Breast epithelium (tissue), 4 donors: ENCODE data around the gene AKR7A3. TPM values are rescaled to one million over a fixed set of nuclear protein-coding genes. Genes with fewer than 3 reads are reported as not detected.

Source experiments
- DNase-seq, 2 donors: peaks; one replicate each; pipeline ENCODE4 v3.0.0-alpha.2; 2019; ENCODE audit warnings: low spot score in 2 of 2
- H3K27ac ChIP-seq, 2 donors: fragments of 200-600 bp; sonication (generic) in 1 of 2; one replicate each; pipeline ENCODE4 v1.5.1; 2016 to 2019; ENCODE audit warnings: mild to moderate bottlenecking in 1 of 2
- H3K27me3 ChIP-seq, 2 donors: fragments of 200-600 bp; sonication (generic) in 1 of 2; one replicate each; pipeline versions ENCODE4 v1.5.1 to v1.6.0; 2017 to 2019; ENCODE audit warnings: control low read depth in 1 of 2, mild to moderate bottlenecking in 1 of 2
- H3K36me3 ChIP-seq: fragments of 200-600 bp; one replicate; pipeline ENCODE4 v1.5.1; 2019
- H3K4me1 ChIP-seq, 2 donors: fragments of 200-600 bp; sonication (generic); one replicate each; pipeline ENCODE4 v1.5.1; 2016 to 2019; ENCODE audit warnings: control low read depth in 1 of 2
- H3K4me3 ChIP-seq, 3 donors: fragments of 200-600 bp; sonication (generic); 1 replicate in 2 of 3; 2 replicates in 1 of 3; pipeline ENCODE4 v1.5.1; 2016 to 2019; ENCODE audit warnings: mild to moderate bottlenecking in 3 of 3, moderate library complexity in 2 of 3
- H3K9me3 ChIP-seq, 2 donors: fragments of 200-600 bp; sonication (generic) in 1 of 2; one replicate each; pipeline ENCODE4 v1.5.1; 2016 to 2019; ENCODE audit warnings: control low read depth in 1 of 2
- POLR2A ChIP-seq: fragments of 450-650 bp; IDR thresholded peaks from one replicate; pipeline ENCODE4 v1.6.1; 2016; ENCODE audit warnings: antibody characterized with exemption, mild to moderate bottlenecking, moderate library complexity
- POLR2AphosphoS5 ChIP-seq, 3 donors: sonication (generic); formaldehyde crosslinking; IDR thresholded peaks; one replicate each; pipeline ENCODE4 v1.6.1; 2017; ENCODE audit warnings: antibody characterized with exemption in 3 of 3
- intact Hi-C: fragments of 100-400 bp; cut with DNase I; formaldehyde crosslinking; loops from one replicate; pipeline ENCODE4 v1.15.1; 2023; ENCODE audit warnings: low total_unique reads
- total RNA-seq, 3 donors: library from RNA; depleted of rRNA; stranded (reverse); fragments of >200 nt; gene quantifications; one replicate each; pipeline ENCODE4 v1.1.0, GENCODE V29; 2016
- TF ChIP-seq, protein P1 (sequence below), 3 donors: fragments of 450-650 bp; IDR thresholded peaks; one replicate each; pipeline ENCODE4 v1.5.1; 2016 to 2017; ENCODE audit warnings: antibody characterized with exemption in 3 of 3, mild to moderate bottlenecking in 3 of 3, moderate library complexity in 3 of 3

The AKR7A3 gene
- total RNA-seq, 3 donors from 2014 or later, result 1.4 to 7.9 (median 5.1) TPM

DNA sequence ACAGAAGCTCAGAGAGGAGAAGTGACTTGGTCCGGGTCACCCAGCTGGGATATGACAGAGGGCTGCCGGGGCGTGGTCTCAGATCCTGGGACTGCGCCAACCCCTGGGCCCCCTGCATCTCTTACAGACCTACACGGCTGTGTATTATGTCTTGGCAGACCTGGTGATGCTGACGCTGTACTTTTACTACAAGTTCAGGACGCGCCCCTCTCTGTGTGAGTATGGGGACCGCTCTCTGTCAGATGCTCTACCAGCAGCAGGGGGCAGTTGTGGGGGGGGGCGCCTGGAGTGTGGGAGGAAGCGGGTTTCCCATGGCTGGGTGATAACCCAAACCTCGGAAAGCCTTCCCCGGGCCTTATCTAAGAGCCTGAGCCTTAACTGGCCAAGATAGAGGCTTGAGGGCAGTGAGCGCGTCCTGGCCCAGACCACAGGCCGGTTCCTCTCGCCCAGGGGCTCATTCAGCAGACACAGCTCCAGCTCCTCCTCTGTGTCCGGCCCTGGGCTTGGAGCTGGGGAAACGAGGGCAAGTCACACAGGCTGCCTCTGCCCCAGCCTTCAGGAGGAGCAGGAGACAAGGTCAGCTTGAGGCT is 36.9 kb upstream of the AKR7A3 start:
- DNase-seq, result no peak
- Histone ChIP-seq H3K27me3 (no peaks in the 10 kb centered on the region), H3K9me3 (no peaks in the 10 kb centered on the region), H3K36me3 (no peaks in the 10 kb centered on the region), H3K4me1 (no peaks in the 10 kb centered on the region), H3K27ac (no peak overlapping the region), H3K4me3 (no peak overlapping the region)
- TF ChIP-seq, protein P1, sequence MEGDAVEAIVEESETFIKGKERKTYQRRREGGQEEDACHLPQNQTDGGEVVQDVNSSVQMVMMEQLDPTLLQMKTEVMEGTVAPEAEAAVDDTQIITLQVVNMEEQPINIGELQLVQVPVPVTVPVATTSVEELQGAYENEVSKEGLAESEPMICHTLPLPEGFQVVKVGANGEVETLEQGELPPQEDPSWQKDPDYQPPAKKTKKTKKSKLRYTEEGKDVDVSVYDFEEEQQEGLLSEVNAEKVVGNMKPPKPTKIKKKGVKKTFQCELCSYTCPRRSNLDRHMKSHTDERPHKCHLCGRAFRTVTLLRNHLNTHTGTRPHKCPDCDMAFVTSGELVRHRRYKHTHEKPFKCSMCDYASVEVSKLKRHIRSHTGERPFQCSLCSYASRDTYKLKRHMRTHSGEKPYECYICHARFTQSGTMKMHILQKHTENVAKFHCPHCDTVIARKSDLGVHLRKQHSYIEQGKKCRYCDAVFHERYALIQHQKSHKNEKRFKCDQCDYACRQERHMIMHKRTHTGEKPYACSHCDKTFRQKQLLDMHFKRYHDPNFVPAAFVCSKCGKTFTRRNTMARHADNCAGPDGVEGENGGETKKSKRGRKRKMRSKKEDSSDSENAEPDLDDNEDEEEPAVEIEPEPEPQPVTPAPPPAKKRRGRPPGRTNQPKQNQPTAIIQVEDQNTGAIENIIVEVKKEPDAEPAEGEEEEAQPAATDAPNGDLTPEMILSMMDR (IDR thresholded peaks at IDR 0.05), result no peak
- TF ChIP-seq POLR2A (no peak), POLR2AphosphoS5 (IDR thresholded peaks at IDR 0.05) (no peak)
- intact Hi-C loops, result no loop called here

DNA sequence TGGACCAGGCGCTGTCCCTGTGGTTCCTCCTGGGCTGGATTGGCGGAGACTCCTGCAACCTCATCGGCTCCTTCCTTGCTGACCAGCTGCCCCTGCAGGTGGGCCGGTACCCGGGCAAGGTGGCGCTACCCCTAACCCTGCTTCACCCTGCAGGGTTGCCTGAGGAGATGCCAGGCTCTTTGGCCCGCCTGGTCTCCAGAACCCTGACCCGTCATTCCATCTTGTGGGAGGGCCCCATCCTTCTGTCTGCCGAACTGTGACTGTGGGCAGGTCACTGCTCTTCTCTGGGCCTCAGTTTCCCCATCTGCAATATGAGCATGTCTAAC is 36.1 kb upstream of the AKR7A3 start:
- Histone ChIP-seq H3K4me1 (no peaks in the 10 kb centered on the region), H3K27me3 (no peaks in the 10 kb centered on the region), H3K4me3 (no peak overlapping the region), H3K36me3 (no peaks in the 10 kb centered on the region), H3K9me3 (no peaks in the 10 kb centered on the region), H3K27ac (no peak overlapping the region)
- intact Hi-C loops, result no loop called here
- TF ChIP-seq POLR2AphosphoS5 (IDR thresholded peaks at IDR 0.05) (no peak), POLR2A (no peak)
- TF ChIP-seq, protein P1 (IDR thresholded peaks at IDR 0.05), result no peak
- DNase-seq, result no peak

DNA sequence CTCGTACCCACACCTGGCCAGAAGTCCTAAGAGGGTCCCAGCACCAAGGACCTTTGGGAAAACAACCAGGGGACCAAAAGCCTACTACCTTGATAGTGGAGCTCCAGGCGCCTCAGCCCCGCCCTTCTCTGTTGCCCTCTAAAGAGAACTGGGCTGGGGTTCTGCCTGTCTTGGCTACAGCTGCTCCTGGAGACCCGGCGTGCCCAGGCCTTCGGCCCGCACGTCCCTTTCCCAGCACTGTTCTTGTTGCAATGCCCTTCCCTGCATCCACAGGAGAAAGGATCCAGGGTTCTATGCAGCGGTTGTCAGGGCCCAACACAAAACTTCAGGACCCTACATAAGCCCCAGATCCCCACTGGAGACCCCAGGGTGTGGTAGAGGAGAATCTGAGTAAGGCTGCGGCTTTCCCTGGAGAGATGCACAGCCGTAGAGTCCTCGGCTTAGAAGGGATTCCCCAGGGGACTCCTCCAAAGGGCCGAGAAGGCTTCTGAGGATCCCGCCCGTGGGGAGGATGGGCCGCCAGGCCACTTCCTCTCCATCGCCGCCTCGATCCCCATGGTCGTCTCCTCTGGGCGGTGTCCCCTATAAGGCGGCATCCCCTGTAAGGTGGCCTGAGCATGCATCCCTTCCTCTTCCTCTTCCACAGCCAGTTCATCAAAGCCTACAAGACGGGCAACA is 35.6 kb upstream of the AKR7A3 start:
- TF ChIP-seq, protein P1 (IDR thresholded peaks at IDR 0.05), result no peak
- TF ChIP-seq POLR2A (no peak), POLR2AphosphoS5 (IDR thresholded peaks at IDR 0.05) (no peak)
- H3K27me3 ChIP-seq, result no peaks in the 10 kb centered on the region
- H3K27ac ChIP-seq, result no peak overlapping the region
- H3K9me3 ChIP-seq, result no peaks in the 10 kb centered on the region
- H3K4me3 ChIP-seq, result no peak overlapping the region
- no peaks in the 10 kb centered on the region for H3K4me1 ChIP-seq
- DNase-seq, result no peak
- H3K36me3 ChIP-seq, result no peaks in the 10 kb centered on the region
- intact Hi-C loops, result no loop called here

DNA sequence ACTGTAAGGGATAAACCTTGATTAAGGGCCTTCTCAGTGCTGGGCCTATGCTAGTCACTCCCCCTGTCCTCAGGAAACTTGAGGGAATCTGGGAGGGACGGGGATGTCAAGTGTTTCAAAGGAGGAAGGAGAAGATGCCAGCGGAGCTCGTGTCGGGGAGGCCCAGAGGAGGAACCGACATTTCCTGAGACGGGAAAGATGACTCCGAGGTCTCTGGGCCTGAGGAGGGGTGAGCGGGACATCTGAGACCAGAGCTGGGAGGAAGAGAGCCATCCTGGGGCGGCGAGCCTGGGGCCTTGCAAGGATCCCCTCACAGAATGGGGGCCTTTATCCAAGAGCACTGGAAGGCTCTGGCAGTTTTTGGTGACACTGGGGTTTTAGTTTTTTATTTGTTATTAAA is 33.9 kb upstream of the AKR7A3 start:
- Histone ChIP-seq H3K9me3 (no peaks in the 10 kb centered on the region), H3K36me3 (no peaks in the 10 kb centered on the region), H3K27me3 (no peaks in the 10 kb centered on the region), H3K4me1 (no peaks in the 10 kb centered on the region), H3K4me3 (no peak overlapping the region), H3K27ac (no peak overlapping the region)
- DNase-seq, result no peak
- TF ChIP-seq POLR2AphosphoS5 (IDR thresholded peaks at IDR 0.05) (no peak), POLR2A (no peak)
- TF ChIP-seq, protein P1 (IDR thresholded peaks at IDR 0.05), result no peak
- intact Hi-C loops, result no loop called here

DNA sequence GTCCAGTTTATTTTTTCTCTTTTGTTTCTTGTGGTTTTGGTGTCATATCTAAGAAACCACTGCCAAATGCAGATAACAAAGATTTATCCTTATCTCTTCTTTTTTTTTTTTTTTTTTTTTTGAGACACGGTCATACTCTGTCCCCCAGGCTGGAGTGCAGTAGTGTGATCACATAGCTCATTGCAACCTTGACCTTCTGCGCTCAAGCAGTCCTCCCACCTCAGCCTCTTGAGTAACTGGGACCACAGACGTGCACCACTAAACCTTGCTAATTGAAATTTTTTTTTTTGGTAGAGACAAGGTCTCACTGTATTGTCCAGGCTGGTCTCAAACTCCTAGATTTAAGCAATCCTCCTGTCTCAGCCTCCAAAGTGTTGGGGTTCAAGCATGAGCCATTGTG is 32.5 kb upstream of the AKR7A3 start:
- no peak for DNase-seq
- intact Hi-C loops, result no loop called here
- Histone ChIP-seq H3K4me1 (no peaks in the 10 kb centered on the region), H3K36me3 (no peaks in the 10 kb centered on the region), H3K27ac (no peak overlapping the region), H3K9me3 (no peaks in the 10 kb centered on the region), H3K27me3 (no peaks in the 10 kb centered on the region), H3K4me3 (no peak overlapping the region)
- TF ChIP-seq, protein P1 (IDR thresholded peaks at IDR 0.05), result no peak
- TF ChIP-seq POLR2AphosphoS5 (IDR thresholded peaks at IDR 0.05), result no peak
- TF ChIP-seq POLR2A, result no peak
